Effector CD4-positive, alpha-beta T cell (primary cell): ENCODE results near the gene NR2E1.

Source experiments
- DNase-seq: peaks from one replicate; pipeline ENCODE4 v3.0.0-alpha.2; 2020

Gene NR2E1

GRCh38 chr6:108222064-108222463 lies 56.2 kb downstream of the NR2E1 start:
- no peak for DNase-seq

GRCh38 chr6:108222504-108222903 lies 56.7 kb downstream of the NR2E1 start:
- no peak for DNase-seq

- DNase-seq = no peak
These were observed 61.5 kb downstream of the NR2E1 start for GRCh38 chr6:108227290-108227689.

- DNase-seq = no peak
These were observed 62.6 kb downstream of the NR2E1 start for GRCh38 chr6:108228416-108228815.

GRCh38 chr6:108235127-108235526 lies 69.3 kb downstream of the NR2E1 start:
- no peak for DNase-seq

- DNase-seq = no peak
These were observed 71.0 kb downstream of the NR2E1 start for GRCh38 chr6:108236791-108237190.

GRCh38 chr6:108238322-108238721 lies 72.5 kb downstream of the NR2E1 start:
- DNase-seq = no peak
